GM13977 (cell line): ENCODE results near the gene PODXL2.

ENCODE experiments used
- DNase-seq: peaks from one replicate; pipeline ENCODE4 v3.0.0; 2012; ENCODE audit warnings: low spot score
- in situ Hi-C: fragments of 300-500 bp; cut with MboI; formaldehyde crosslinking; loops from one replicate; pipeline ENCODE4 v1.12.0; 2022; ENCODE audit warnings: low sequenced_read_pairs, low pct_unique_long_range_greater_than_20kb, mixed read lengths, inconsistent platforms; ENCODE audit not compliant: unreplicated experiment
- TF ChIP-seq, protein P1 (sequence below): IDR thresholded peaks from 2 replicates; pipeline ENCODE4 v1.5.1; 2012; ENCODE audit warnings: mild to moderate bottlenecking, control low read depth; ENCODE audit not compliant: insufficient read depth; ENCODE audit errors: extremely low read depth, missing control alignments

Gene PODXL2

DNA sequence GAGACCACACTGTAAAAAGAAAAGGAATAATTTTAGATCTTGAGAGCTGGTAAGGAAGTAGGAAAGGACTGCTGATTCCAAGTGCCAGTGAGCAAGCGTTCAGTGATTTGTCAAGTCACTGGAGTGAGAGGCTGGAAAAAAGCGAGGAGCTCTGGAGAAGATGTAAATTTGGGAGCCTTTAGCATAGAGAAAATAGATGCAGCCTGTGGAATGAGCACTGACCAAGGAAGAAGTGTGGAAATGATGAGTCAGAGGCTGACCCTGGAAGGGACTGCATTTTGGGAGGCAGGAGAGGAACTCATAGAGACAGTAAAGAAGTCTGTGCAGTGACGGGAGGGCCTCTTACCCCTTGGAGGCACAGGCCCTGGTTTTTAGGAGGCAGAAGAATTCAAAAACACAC lies 26.7 kb downstream of the PODXL2 start:
- in situ Hi-C loops = loop anchor here (10.0 kb wide), 1 partner anchor 309 kb away; no protein-coding TSS in a partner anchor
- TF ChIP-seq, protein P1, sequence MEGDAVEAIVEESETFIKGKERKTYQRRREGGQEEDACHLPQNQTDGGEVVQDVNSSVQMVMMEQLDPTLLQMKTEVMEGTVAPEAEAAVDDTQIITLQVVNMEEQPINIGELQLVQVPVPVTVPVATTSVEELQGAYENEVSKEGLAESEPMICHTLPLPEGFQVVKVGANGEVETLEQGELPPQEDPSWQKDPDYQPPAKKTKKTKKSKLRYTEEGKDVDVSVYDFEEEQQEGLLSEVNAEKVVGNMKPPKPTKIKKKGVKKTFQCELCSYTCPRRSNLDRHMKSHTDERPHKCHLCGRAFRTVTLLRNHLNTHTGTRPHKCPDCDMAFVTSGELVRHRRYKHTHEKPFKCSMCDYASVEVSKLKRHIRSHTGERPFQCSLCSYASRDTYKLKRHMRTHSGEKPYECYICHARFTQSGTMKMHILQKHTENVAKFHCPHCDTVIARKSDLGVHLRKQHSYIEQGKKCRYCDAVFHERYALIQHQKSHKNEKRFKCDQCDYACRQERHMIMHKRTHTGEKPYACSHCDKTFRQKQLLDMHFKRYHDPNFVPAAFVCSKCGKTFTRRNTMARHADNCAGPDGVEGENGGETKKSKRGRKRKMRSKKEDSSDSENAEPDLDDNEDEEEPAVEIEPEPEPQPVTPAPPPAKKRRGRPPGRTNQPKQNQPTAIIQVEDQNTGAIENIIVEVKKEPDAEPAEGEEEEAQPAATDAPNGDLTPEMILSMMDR = no peak
- DNase-seq = no peak

GRCh38 chr3:127656906-127657305 lies 27.9 kb downstream of the PODXL2 start:
- no peak for DNase-seq
- TF ChIP-seq, protein P1 = no peak
- in situ Hi-C loops = loop anchor here (10.0 kb wide), 1 partner anchor 308 kb away; no protein-coding TSS in a partner anchor

GRCh38 chr3:127658234-127658633 lies 29.2 kb downstream of the PODXL2 start:
- in situ Hi-C loops = loop anchor here (10.0 kb wide), 1 partner anchor 307 kb away; no protein-coding TSS in a partner anchor
- TF ChIP-seq, protein P1 = no peak

DNA sequence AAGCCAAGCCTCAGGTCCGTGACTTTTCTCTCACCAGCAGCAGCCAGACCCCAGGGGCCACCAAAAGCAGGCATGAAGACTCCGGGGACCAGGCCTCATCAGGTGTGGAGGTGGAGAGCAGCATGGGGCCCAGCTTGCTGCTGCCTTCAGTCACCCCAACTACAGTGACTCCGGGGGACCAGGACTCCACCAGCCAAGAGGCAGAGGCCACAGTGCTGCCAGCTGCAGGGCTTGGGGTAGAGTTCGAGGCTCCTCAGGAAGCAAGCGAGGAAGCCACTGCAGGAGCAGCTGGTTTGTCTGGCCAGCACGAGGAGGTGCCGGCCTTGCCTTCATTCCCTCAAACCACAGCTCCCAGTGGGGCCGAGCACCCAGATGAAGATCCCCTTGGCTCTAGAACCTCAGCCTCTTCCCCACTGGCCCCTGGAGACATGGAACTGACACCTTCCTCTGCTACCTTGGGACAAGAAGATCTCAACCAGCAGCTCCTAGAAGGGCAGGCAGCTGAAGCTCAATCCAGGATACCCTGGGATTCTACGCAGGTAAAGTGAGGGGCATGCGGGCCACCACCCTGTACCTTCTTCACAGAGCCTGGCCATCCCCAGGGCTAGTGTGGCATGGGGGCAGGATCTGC lies 31.8 kb downstream of the PODXL2 start:
- no peak for DNase-seq
- TF ChIP-seq, protein P1 = no peak
- in situ Hi-C loops = no loop called here

More at GRCh38 chr3:127658234-127658633, 29.2 kb downstream of the PODXL2 start:
- DNase-seq = no peak

DNA sequence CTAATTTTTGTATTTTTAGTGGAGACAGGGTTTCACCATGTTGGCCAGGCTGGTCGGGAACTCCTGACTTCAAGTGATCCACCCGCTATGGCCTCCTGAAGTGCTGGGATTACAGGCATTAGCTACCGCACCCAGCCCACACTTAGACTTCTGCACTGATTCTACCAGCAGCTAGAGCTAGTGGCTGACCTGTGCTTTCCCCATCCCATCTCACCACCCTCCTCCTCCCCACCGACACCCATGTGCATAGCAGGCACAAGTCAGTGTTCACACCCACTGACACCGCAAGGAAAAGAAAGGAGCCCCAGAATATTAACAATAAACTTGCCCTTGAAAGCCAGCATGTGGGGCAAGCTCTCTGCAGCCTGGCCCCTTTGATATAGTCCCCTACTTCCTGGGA lies 32.6 kb downstream of the PODXL2 start:
- no peak for DNase-seq
- in situ Hi-C loops = no loop called here
- TF ChIP-seq, protein P1 = no peak

DNA sequence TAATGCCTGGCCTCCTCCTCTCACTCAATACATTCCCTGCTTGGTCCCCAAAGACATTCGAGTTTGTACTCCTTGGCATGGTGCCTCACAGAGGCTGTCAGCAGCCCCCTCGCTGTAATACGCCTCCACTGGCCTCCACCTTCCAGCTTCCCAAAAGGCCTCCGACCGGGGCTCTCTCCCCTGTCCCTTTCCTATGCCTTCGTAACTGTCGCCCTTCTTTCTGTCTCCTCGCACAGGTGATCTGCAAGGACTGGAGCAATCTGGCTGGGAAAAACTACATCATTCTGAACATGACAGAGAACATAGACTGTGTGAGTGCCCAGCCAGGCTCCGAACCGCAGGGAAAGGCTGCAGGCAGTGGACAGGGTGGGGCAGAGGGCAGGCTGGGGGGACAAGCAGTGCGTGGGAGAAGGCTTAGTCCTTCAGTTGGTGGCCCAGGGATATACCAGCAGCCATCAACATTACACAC lies 33.0 kb downstream of the PODXL2 start:
- no peak for DNase-seq
- TF ChIP-seq, protein P1 = no peak
- in situ Hi-C loops = no loop called here
